Measurements from ENCODE around the gene PDSS2. TPM values are rescaled to one million over a fixed set of nuclear protein-coding genes. Genes with fewer than 3 reads are reported as not detected.
"Not testable (repeated sequence)": the region's sequence is repeated elsewhere in the genome, so short reads cannot be mapped to it uniquely, and the experiment has no call there.

The PDSS2 gene
- total and polyA plus RNA-seq, 2 of the 8 experiments (the other 6 are each of a cell fraction or from before 2014, with no cell fraction given): 10.7 to 16.1 TPM

DNA sequence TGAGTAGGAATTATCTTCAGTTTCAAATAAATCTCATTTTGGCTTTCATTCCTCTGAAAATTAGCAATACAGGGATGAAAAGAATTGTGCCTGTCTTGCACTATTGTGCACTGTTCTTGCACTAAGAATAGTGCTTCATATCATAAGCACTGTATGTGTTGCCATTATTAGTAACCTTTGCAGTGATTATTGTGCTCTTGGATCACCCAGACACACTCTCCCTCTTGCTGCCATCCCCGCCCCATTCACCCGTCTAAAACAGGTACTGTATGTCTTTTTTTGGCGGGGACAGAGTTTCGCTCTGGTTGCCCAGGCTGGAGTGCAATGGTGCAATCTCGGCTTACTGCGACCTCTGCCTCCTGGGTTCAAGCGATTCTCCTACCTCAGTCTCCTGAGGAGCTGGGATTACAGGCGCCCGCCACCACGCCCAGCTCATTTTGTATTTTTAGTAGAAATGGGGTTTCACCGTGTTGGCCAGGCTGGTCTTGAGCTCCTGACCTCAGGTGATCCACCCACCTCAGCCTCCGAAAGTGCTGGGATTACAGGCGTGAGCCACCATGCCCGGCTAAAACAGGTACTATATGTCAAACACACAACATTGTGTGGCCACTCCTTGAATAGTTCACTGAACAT, 324.2 kb downstream of the PDSS2 start:
- H3K9me3 ChIP-seq (ENCODE audit: insufficient read depth in 2 of 2, low read depth in 1 of 2, low read length in 1 of 2); H3K79me2 ChIP-seq (ENCODE audit: control insufficient read depth in 1 of 2, insufficient read depth in 2 of 2, low read length in 2 of 2); H3K4me1 ChIP-seq (replicated peaks in 1 of 4; ENCODE audit: control insufficient read depth in 3 of 4, insufficient read depth in 4 of 4, low read length in 3 of 4); H3K23ac ChIP-seq (ENCODE audit: insufficient read length); H3K4me2 ChIP-seq (ENCODE audit: insufficient read depth in 1 of 2, low read depth in 2 of 2, low read length in 2 of 2); H2AFZ ChIP-seq (ENCODE audit: low read length); H2BK15ac ChIP-seq (ENCODE audit: low read length); H3K56ac ChIP-seq (replicated peaks; ENCODE audit: insufficient read length, low read depth, low read length); H2BK120ac ChIP-seq (replicated peaks; ENCODE audit: low read depth, low read length); H3K79me1 ChIP-seq (ENCODE audit: low read depth, low read length); FAIRE-seq; H3K4ac ChIP-seq (replicated peaks; ENCODE audit: insufficient read length, low read depth, low read length); H2BK5ac ChIP-seq (ENCODE audit: low read depth, low read length); H3K27ac ChIP-seq (ENCODE audit: low read depth, low read length); H4K91ac ChIP-seq (replicated peaks; ENCODE audit: insufficient read length, low read length); H3K36me3 ChIP-seq (ENCODE audit: control insufficient read depth in 2 of 4, insufficient read depth in 4 of 4, low read length in 3 of 4); H3K14ac ChIP-seq (ENCODE audit: insufficient read length); DNase-seq (ENCODE audit: low read depth in 1 of 2, low spot score in 2 of 2); H3K18ac ChIP-seq (ENCODE audit: extremely low read depth, low read length); H3K27me3 ChIP-seq (replicated peaks in 1 of 4; ENCODE audit: control insufficient read depth in 3 of 4, extremely low read depth in 1 of 4, insufficient read depth in 3 of 4, low read length in 3 of 4); H4K20me1 ChIP-seq (replicated peaks in 1 of 2; ENCODE audit: control insufficient read depth in 1 of 2, insufficient read depth in 2 of 2, low read length in 2 of 2); H2BK20ac ChIP-seq (ENCODE audit: low read length); H3K9ac ChIP-seq (replicated peaks in 1 of 4; ENCODE audit: extremely low read depth in 1 of 4, low read depth in 3 of 4, low read length in 3 of 4); H3K23me2 ChIP-seq (ENCODE audit: low read depth, low read length); H4K5ac ChIP-seq (ENCODE audit: insufficient read length, low read depth, low read length); H4K8ac ChIP-seq (ENCODE audit: extremely low read depth, insufficient read depth, low read length); H3K4me3 ChIP-seq (ENCODE audit: extremely low read depth in 1 of 4, insufficient read depth in 2 of 4, low read depth in 3 of 4, low read length in 4 of 4); H2AK5ac ChIP-seq (ENCODE audit: low read depth, low read length): not testable (repeated sequence)
- WGBS, 2 experiments (ENCODE audit: extremely low coverage in 1 of 2, insufficient coverage in 1 of 2, insufficient read length in 1 of 2, insufficient replicate concordance in 2 of 2, low coverage in 1 of 2, low lambda C conversion rate in 2 of 2, missing lambda C conversion rate in 1 of 2): 95% methylated on average over 14 of the region's 14 CpGs; no CpG with 5 or more reads in 1 of the 2 experiments
- POLR2A ChIA-PET (ENCODE audit: partially characterized antibody): interaction anchor here (1.9 kb wide), 1 partner anchor 19 kb away, joined by 6 read pairs; the partner anchor contains the start of gene BEND3
- CTCF ChIA-PET (ENCODE audit: partially characterized antibody): interaction anchor here (0.9 kb wide), 1 partner anchor 16 kb away, joined by 3 read pairs; no protein-coding TSS in a partner anchor
- H2BK12ac ChIP-seq (ENCODE audit: low read depth, low read length): peak overlapping the region; percentile 5; the same call in 1 of the 2 replicates
